Loucy (cell line): ENCODE data around the gene PRKCE.

Source experiments
- CTCF ChIP-seq: fragments of 200-600 bp; sonication (generic); conservative IDR thresholded peaks from 2 replicates; pipeline ENCODE4 v1.5.1; 2014; ENCODE audit warnings: mild to moderate bottlenecking, antibody characterized with exemption, low read length
- EZH2phosphoT487 ChIP-seq: fragments of 200-600 bp; IDR thresholded peaks from 2 replicates; pipeline ENCODE4 v1.6.1; 2018; ENCODE audit warnings: antibody characterized with exemption, mild to moderate bottlenecking, moderate library complexity, borderline replicate concordance

- no peak for TF ChIP-seq CTCF
- TF ChIP-seq EZH2phosphoT487 = no peak
These were observed 62.1 kb downstream of the PRKCE start for GRCh38 chr2:45713591-45713990.
